CD1c-positive myeloid dendritic cell (primary cell): ENCODE results near the gene PDE3A.
"Not testable (repeated sequence)": the region's sequence is repeated elsewhere in the genome, so short reads cannot be mapped to it uniquely, and the experiment has no call there.

Experiments
- DNase-seq: peaks from one replicate; pipeline ENCODE4 v3.0.0-alpha.2; 2016; ENCODE audit errors: extremely low spot score

Gene PDE3A

DNA sequence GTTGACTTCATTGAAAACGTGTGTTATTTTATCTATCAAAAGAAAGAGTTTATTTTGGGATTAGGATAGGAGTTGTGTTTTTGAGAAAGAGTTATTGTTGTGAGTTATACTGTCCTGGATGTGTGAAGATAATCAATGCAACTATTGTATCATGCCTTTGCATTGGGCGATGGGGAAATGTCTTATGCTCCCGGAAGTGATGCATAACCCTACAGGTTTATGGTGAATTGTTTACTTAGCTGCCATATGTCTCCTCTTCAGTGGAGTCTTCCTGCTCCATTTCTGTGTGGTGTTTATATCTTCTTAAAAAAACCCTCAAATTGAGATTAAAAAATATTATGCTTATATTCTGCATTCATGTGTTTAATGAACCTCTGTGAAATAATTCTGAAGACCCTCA is 6.5 kb downstream of the PDE3A start:
- DNase-seq = no peak

DNA sequence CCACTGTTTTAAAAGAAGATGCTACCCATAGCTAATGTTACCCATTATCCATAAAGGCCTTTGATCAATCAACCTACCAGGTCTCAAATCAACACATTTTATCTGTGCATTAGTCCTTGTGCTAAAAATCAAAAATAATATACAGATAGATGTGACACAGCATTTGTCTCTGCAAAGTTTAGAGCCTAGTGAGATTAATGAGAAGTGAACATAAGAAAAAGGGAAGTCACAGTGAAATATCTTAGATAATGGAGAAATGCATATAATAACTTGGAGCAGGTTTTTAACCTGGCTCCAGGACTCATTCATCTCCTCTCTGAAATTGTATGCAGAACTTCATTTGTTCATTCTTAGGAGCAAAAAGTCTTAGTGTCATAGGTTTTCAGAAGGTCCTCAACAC is 7.2 kb downstream of the PDE3A start:
- DNase-seq = peak; percentile 16

DNA sequence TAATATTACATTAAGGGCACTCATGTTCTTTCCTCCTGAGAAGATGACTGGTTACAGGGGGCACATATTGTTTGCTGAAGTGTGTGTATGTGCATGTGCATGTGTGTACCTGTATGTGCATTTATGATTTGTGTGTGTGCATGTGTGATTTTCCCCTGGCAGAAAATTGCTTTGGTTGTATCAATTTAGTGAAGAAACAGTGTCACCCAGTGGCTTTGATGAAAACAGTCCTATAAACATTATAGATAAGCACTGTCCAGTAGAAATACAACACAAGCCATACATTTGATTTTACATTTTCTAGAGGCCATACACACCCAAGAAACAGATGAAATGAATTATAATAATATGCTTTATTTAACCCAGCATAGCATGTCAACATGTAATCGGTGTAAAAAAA is 8.6 kb downstream of the PDE3A start:
- DNase-seq = peak; percentile 14

DNA sequence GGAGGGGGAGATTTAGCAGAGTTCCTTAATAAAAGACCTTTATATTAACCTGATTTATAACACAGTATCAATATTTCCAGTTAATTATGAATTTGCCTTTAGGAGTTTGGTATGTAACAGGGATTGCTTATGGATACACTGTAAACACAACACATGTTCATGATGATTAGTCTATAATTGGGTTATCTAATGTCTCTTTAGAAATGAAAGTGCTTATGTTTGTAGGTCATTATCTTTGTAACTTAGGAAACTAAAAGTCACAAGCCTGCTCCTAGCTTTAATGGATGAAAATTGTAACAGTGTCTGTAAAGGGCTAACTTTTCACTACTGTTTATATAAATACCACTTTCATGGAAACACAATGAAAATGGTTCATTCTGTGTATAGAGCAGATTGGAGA is 9.4 kb downstream of the PDE3A start:
- DNase-seq = no peak

DNA sequence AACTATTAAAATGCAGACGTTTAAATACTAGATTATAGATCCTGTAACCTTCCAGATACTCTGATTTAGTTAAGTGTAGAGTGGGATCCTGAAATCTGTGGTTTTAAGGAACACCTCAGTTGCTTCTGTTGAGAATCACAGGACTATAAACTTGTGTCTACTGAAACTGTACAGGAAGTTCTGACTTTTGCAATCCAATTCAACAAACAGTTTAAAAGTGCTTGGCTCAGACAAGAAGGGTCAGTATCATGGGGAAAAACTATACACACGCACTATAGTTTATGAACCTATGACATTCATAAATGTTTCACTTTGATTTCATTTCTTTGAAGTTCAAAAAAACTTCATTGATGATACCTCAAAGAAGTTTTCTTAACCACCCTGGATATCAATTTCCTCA is 13.8 kb downstream of the PDE3A start:
- DNase-seq = no peak

DNA sequence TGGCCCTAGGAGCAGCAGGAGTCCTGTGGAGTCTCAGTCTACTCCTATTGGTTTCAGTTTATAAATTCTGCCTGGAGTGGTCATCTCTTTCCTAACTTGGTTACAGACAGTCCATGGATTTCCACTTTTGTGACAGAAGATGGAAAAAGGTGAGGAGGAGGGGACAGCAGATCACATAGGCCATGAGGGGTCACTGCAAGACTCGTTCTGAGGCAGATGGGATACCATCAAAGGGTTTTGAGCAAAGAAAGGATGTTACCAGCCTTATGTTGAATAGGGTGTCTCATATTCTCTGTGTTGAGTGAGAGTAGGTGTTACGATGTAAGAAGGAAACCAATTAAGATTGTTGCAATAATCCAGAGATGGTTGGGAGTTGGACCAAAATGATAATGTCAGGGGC is 15.3 kb downstream of the PDE3A start:
- DNase-seq = no peak

DNA sequence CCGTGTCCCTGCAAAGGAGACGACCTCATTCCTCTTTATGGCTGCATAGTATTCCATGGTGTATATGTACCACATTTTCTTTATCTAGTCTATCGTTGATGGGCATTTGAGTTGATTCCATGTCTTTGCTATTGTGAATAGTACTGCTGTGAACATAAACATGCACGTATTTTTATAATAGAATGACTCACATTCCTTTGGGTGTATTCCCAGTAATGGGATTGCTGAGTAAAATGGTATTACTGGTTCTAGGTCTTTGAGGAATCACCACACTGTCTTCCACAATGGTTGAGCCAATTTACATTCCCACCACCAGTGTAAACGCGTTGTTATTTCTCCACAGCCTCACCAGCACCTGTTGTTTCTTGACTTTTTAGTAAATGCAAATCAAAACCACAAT is 16.5 kb downstream of the PDE3A start:
- not testable (repeated sequence) for DNase-seq

DNA sequence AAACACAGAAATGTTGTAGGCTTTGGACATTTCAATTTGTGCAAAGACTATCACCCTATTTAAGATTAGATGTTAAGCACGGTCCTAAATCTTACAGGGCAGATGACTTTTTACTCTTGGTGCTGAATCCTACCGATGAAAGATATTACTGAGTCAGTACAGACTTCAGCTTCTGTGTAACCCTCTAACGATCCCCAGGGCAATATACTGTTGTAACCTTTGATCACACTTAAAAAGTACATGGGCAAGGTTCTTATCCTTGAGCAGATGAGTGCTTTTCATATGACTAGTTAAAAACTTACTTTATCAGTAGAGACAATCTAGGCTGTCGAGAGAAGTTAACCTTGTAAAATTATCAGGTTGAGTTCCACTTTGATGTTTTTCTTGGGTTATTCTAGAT is 22.5 kb downstream of the PDE3A start:
- no peak for DNase-seq

DNA sequence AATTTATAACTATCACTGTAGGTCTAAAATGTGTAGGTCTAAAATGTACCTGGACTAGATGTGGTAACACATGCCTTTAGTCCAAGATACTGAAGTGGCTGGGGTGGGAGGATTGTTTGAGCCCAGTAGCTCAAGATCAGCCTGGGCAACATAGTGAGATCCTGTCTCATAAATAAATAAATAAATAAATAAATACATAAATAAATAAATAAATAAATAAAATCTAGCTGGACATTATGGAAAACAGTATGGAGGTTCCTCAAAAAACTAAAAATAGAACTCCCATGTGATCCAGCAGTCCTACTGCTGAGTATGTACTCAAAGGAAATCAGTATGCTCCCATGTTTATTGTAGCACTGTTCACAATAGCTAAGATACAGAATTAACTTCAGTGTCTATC is 24.0 kb downstream of the PDE3A start:
- DNase-seq = no peak

DNA sequence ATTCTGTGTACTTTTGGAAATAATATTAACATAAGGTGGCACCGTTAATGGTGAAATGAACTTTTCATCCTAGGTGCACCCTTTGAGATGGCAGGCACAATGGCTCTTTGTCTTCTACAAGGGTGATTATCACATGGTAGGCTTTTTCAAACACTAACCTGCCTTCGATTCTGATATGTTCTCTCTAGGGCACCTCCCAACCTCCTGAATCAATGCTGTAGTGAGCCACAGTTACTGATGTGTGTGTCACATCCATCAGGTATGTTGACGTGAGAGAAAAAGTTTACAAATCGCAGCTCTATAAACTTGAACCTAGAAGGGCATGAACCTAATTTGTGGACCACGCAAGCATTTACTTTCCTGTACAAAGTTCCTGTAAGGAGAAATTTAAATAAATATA is 25.4 kb downstream of the PDE3A start:
- DNase-seq = no peak

DNA sequence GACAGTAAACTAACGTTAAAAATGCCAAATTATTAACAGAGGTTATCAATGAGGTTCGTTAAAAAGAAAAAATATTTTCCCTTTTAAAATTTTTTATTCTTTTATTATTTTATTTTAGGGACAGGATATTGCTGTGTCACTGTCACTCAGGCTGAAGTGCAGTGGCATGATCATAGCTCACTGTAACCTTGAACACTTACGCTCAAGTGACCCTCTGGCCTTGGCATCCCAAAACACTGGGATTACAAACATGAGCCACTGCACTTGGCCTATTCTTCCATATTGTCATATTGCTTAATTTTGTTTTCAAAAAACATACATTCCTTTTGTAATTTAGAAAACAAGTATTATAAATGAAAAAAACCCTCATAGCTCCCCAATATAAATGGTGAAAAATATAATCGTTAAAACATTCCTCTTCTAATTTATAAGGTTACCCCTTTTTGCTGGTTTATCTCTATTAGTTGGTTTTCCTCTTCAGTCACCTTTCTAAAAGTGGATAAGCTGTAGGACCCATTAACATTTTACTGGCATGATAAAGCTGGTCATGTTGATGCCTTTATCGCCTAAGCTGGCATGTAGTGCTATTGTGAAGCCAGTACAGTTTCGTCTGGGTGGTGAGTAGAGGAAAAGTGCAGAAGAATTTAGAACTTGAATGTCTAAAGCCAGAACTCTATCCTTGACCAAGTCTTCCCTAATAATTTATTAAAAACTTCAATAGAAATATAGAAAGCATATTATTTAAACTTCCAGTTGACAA is 27.6 kb downstream of the PDE3A start:
- DNase-seq = no peak

DNA sequence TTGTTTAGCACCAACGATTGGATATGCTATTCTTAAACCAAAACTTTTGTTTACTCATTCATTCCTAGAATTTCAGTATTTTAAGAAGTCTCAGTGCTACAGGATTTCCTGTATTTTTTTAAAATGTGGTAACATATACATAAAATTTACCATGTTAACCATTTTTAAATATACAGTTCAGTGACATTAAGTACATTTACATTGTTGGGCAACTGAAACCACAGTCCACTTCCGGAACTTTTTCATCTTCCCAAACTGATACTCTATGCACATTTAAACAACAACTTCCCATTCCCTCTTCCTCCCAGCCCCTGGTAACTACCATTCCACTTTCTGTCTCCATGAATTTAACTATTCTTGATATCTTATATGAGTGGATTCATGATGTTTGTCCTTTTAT is 30.3 kb downstream of the PDE3A start:
- DNase-seq = peak; percentile 26

DNA sequence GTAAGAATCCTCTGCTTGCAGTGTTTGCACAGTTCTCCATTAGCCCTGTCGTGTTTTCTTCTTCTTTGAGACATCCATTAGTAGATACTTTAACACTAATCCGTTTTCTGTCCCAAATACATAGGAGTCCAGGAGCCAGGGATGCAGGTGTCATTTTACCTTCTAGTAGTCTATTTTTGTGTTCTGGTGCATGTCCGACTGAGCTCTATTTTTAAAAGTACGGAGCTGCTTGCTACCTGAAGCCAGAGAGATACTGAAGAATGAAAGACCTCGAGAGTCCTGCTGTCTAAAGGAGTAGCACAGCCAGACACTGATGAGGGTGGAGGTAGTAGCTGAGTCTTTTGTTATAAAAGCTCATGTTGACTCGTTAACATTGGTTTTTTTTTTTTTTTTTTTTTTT is 31.7 kb downstream of the PDE3A start:
- DNase-seq = no peak

DNA sequence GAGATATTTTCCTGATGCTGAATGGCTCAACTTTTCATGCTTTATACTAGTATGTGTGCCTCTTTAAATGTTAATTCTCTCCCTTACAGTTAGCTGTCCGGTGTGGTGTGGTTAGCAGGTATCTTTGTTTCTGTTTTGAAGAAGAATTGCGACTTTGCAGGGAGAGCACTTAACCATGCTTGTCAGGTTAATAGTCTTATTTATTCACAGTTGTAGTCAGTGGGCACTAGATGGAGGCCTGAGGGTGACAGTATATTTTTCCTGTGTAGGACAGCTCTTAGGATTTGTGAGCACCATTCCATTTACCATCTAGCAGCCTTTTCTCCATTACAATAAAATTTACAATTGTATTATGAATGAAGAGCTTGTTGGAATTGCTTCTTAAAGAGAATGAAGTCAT is 34.9 kb downstream of the PDE3A start:
- DNase-seq = no peak

DNA sequence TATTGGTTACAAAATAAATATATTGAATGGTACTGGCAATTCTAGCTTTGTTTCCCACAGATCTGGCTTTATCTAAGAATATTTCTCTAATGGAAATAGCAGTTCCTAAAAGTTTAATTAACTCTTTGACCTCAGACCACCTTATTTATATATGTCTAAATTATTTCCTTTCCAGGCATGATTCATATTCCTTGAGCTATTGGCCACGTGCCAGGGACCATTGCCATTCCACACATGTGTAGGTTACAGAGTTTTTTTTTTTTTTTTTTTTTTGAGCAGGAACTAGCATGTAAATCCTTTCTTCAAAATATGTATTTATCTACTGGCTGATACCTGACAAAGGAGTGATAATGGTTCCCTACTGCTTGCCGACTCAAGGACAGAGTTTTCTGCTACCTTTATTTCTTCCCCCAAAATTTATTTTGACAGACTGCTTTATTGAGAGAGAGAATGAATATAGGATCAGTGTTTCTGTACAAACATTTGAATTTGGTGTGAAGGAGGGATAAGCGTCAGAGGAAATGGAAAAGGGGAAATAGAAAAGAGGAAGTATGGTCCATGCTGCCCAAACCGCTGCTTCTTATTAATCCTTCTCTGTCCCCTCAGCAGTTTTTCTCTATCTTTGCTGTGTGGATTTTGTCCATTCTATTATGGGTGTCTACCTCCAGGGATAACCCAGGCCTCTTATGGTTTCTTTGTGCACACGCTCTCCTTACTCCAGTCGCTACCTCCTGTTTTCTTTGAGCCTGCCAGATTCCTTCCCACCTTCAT is 36.4 kb downstream of the PDE3A start:
- DNase-seq = peak; percentile 64

DNA sequence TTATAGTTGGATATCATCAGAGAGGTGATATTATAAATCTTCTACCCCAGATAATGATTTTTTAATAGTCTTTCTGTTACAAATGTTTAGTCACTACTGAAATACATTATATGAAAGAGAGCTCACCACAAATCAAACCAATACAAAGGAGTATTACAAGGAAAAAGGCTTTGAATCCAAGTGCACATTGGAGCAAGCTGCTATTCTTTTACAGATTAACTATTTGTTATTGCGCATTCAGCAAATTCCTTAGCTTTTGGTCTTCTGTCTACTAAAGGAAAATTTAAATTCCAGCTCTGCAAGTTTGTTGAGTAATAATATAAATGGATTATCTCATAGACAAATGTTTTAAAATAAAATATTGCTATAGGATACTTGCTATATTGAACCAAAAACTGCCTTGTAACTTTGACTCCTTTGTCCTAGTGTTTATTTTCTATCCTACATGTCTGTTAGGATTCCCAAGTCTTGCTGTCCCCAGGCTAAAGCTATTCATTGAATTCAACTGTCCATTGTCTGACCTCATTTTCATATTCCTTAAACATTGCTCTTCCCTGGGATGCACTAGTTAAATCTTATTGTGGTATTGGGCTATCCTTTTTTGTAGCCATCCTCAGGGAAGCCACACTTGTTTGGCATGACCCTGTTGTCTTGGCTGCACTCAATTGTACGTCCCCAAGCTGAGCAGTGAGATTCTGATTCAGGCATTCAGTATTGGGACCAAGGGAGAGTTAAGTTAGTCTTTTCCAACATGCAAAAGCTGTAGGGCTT is 41.5 kb downstream of the PDE3A start:
- DNase-seq = no peak

DNA sequence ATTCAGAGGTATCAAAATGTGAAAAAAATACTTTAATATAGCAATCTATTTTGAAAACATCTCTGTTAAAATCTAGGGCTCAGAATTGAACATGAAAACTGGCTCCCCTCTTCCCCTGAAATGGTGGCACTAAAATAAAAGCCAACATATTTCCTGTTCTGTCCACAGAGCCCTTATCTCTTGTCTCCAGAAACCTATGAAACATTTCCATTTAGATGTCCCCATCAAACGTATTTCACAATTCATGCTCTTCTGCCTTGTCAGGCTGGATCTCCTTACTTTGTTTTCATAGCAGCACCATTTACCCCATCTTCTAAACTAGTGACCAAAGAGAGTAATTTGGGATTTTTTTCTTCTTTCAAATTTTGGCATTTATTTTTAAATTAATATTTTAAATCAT is 42.4 kb downstream of the PDE3A start:
- no peak for DNase-seq

DNA sequence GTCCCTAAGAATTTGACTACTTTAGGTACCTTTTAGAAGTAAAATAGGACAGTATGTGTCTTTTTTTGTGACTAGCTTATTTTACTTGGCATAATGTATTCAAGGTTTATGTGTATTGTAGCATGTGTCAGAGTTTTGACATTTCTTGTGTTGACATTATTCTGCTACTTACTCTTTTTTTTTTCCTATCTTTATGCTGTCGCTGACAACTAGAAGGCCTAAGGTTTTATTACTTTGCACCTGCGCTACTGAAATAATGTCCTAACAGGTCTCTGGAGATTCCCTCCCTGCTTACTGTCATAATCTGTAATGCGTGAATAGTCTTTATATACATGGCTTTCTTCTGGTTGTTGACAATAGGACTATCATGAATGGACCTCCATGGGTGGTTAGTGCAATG is 43.0 kb downstream of the PDE3A start:
- no peak for DNase-seq

DNA sequence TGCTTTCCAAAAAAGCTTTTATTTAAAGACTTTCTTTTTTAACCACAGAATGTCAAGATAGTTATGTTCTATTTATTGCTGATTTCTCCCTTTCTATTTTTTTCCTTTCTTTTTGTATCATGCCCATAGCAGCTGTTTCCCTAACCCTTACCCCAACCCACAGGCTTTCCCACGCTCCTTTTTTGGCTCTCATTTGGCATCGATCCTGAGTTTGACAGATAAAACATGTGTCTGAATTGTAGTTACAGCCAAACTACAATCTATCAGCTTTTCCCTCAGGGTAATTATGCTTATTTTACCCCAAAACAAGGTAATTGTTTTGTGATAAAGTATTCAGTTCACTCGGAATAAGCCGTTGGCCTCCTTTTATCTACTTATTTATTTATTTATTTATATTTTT is 46.7 kb downstream of the PDE3A start:
- no peak for DNase-seq

DNA sequence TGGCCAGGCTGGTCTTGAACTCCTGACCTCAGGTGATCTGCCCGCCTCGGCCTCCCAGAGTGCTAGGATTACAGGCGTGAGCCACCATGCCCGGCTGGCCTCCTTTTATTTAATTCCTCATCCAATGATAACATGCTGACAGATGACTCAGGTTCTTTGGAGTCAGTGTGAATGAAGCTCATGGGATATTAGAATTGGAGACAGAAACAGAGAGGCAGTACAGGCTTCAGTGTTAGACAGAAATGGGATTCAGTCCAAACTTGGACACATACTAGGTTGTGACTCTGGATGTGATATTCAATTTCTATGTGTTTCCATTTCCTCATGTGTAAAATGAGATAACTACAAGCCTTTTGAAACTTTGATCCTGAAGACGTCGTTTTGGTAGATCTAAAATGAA is 47.3 kb downstream of the PDE3A start:
- DNase-seq = no peak

DNA sequence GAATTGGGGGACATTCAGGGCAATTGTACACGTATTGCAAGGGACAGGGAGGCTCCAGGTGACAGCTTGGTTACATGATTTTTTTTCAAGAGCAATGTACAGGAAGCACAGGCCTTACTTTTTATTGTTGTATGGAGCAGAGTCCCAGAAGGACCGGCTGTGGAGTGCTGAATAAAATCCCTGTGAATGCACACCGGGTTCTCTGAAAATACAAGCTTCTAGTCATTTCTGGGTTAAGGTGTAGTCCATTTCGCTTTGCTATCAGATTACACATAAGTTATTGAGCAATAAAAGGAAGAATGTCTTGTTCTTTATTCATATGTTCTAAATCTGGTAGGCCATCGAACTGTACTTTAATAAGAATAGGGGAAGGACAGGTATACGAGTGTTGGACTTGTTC is 52.2 kb downstream of the PDE3A start:
- DNase-seq = no peak

DNA sequence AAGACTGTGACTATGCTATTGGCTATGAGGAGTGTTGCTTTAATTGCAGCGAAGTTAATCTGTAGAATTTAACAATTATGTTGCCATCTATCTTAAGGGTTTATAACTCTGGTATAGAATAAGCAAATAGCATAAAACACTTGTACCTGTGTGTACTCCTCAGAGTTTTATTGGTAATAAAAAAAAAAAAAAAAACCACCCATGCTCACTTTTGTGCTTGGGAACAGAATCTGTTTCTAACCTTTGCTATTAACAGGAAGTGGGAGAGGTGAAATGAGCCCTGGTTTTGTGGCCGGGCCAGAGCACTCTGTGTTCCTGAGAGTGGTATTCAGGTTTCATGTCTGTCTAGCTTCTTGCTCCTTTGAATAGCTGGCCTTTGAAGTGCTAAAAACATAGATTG is 53.1 kb downstream of the PDE3A start:
- no peak for DNase-seq

DNA sequence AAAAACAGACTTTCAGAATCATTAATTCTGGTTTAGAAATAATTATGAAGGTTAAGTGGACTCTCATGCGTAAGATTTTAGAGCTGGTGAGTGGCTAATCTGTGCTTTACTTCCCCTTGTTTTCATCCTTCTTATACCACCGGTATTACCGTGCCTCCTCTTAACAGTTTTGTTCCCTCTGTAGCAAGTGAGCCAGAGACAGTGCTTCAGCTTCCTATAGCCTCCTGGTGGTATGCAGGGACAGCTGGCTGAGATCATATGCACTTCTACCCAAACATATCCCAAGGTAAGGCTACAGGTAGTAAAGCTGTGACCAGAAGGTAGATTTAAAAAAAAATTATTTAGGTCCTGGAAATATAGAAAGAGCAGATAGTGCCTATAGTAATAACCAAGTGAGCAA is 55.2 kb downstream of the PDE3A start:
- DNase-seq = no peak
